ENCODE data around the gene LDLRAD4. TPM values are rescaled to one million over a fixed set of nuclear protein-coding genes. Genes with fewer than 3 reads are reported as not detected.

The LDLRAD4 gene
- total RNA-seq, 1 donor from 2014 or later: 20.4 TPM

GRCh38 chr18:13291299-13291698, 72.7 kb downstream of the LDLRAD4 start:
- Mint-ChIP-seq H3K27ac (ENCODE audit: unreplicated experiment) (no peak overlapping the region), H3K36me3 (ENCODE audit: unreplicated experiment) (no peaks in the 10 kb centered on the region), H3K4me3 (ENCODE audit: unreplicated experiment) (no peak overlapping the region), H3K27me3 (ENCODE audit: unreplicated experiment) (no peaks in the 10 kb centered on the region), H3K9me3 (ENCODE audit: unreplicated experiment) (no peaks in the 10 kb centered on the region), H3K4me1 (ENCODE audit: unreplicated experiment) (peaks cover 11% of the 10 kb centered on the region)
- no peak for TF ChIP-seq CTCF (IDR thresholded peaks at IDR 0.05)
- no peak for DNase-seq (ENCODE audit: extremely low spot score, unreplicated experiment)

- Mint-ChIP-seq H3K9me3 (ENCODE audit: unreplicated experiment) (no peaks in the 10 kb centered on the region), H3K27me3 (ENCODE audit: unreplicated experiment) (no peaks in the 10 kb centered on the region), H3K4me1 (ENCODE audit: unreplicated experiment) (peaks cover 11% of the 10 kb centered on the region), H3K36me3 (ENCODE audit: unreplicated experiment) (no peaks in the 10 kb centered on the region), H3K4me3 (ENCODE audit: unreplicated experiment) (no peak overlapping the region), H3K27ac (ENCODE audit: unreplicated experiment) (no peak overlapping the region)
- DNase-seq (ENCODE audit: extremely low spot score, unreplicated experiment): no peak
- no peak for TF ChIP-seq CTCF (IDR thresholded peaks at IDR 0.05)
Measured at GRCh38 chr18:13291745-13292447, 73.3 kb downstream of the LDLRAD4 start.

GRCh38 chr18:13292736-13293135, 74.2 kb downstream of the LDLRAD4 start:
- Mint-ChIP-seq H3K4me1 (ENCODE audit: unreplicated experiment) (peaks cover 11% of the 10 kb centered on the region), H3K9me3 (ENCODE audit: unreplicated experiment) (no peaks in the 10 kb centered on the region), H3K27ac (ENCODE audit: unreplicated experiment) (no peak overlapping the region), H3K4me3 (ENCODE audit: unreplicated experiment) (no peak overlapping the region), H3K36me3 (ENCODE audit: unreplicated experiment) (no peaks in the 10 kb centered on the region), H3K27me3 (ENCODE audit: unreplicated experiment) (no peaks in the 10 kb centered on the region)
- no peak for DNase-seq (ENCODE audit: extremely low spot score, unreplicated experiment)
- no peak for TF ChIP-seq CTCF (IDR thresholded peaks at IDR 0.05)

- Mint-ChIP-seq H3K36me3 (ENCODE audit: unreplicated experiment) (no peaks in the 10 kb centered on the region), H3K27ac (ENCODE audit: unreplicated experiment) (no peak overlapping the region), H3K9me3 (ENCODE audit: unreplicated experiment) (no peaks in the 10 kb centered on the region), H3K27me3 (ENCODE audit: unreplicated experiment) (no peaks in the 10 kb centered on the region), H3K4me1 (ENCODE audit: unreplicated experiment) (peaks cover 10% of the 10 kb centered on the region), H3K4me3 (ENCODE audit: unreplicated experiment) (no peak overlapping the region)
- TF ChIP-seq CTCF (IDR thresholded peaks at IDR 0.05): no peak
- no peak for DNase-seq (ENCODE audit: extremely low spot score, unreplicated experiment)
Measured at GRCh38 chr18:13294309-13294708, 75.7 kb downstream of the LDLRAD4 start.

GRCh38 chr18:13295894-13296293, 77.3 kb downstream of the LDLRAD4 start:
- no peak for DNase-seq (ENCODE audit: extremely low spot score, unreplicated experiment)
- Mint-ChIP-seq H3K4me3 (ENCODE audit: unreplicated experiment) (no peak overlapping the region), H3K9me3 (ENCODE audit: unreplicated experiment) (no peaks in the 10 kb centered on the region), H3K27ac (ENCODE audit: unreplicated experiment) (no peak overlapping the region), H3K4me1 (ENCODE audit: unreplicated experiment) (peaks cover 6% of the 10 kb centered on the region), H3K27me3 (ENCODE audit: unreplicated experiment) (no peaks in the 10 kb centered on the region), H3K36me3 (ENCODE audit: unreplicated experiment) (no peaks in the 10 kb centered on the region)
- no peak for TF ChIP-seq CTCF (IDR thresholded peaks at IDR 0.05)
